ENCODE data around the gene DGKI. TPM values are rescaled to one million over a fixed set of nuclear protein-coding genes. Genes with fewer than 3 reads are reported as not detected.

The DGKI gene
- total RNA-seq, 4 donors from 2014 or later: 0.02 to 1.8 (median 0.07) TPM; not detected in 1

DNA sequence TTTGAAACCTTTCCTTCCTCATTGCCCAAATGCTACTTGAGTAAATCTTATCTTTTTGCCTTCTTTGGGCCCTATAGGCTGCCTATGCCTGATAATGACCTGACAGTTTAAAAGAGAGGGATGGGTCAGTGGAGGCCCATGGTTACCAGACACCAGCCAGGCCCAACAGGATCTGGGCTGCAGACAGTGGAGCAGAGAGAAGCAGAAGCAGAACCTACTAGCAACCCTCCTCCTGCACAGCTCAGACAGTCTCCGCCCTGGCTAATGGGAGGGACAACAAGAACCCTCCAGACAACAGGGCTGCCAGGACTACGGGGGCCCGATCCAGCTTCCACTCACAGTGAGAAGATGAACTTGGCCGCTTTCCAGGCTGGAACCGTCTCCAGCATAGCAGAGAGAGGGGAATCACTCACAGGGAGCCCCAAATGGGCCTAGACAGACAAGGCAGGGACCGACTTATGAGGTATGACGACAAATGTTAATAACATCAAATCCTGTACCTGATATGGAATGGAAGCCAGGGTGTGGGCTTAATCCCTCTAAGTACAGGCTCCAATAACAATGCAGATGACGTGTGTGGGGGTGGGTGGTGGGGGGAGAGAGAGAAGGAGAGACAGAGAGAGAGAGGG lies 31.7 kb upstream of the DGKI start:
- ATAC-seq: peak in 1 of 2 donors; percentile 17
- H3K9me3 ChIP-seq: no peaks in the 10 kb centered on the region
- no peak for TF ChIP-seq POLR2A (IDR thresholded peaks at IDR 0.05)
- in situ Hi-C loops (cut with MboI; ENCODE audit: low sequenced_read_pairs in 4 of 4) (no loop called here), intact Hi-C loops (cut with DNase I; ENCODE audit: low total_unique reads) (no loop called here)
- H3K4me1 ChIP-seq: peaks cover 30 to 64% of the 10 kb centered on the region in 2 donors
- H3K36me3 ChIP-seq: peaks cover 0 to 25% of the 10 kb centered on the region in 2 donors
- H3K27ac ChIP-seq: peak overlapping the region; percentile 68 to 81 (median 72)
- peak in 1 of 2 donors; percentile 58 for DNase-seq
- H3K4me3 ChIP-seq: no peak overlapping the region
- H3K27me3 ChIP-seq: no peaks in the 10 kb centered on the region

DNA sequence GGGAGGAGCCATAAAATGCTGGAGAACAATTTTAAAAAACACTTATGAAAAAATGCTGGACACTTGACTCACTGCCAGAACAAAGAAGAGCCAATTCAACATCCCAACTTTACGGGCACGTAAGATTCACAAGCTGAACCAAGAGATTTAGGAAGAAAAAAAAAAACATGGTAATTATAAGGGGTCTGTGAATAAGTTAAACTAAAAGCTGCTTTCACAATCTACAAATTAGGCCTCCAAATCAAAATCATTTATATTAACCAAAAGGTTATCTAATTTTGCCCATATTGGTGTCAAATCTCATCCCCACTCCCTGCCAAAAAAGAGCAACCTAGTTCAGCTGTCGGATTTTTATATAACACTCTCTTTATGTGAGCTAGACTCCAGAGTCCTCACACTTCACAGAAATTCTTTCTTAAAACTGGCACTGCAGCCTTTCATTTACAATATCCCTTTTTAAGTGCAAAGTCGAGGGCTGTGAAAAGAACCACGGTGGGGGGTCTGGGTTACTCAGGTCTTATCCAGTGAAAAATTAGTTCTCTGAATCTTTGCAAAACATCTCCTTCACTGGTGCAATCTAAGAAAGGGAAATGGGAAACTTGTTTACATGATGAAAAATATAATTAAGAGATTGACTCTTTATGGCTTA lies 30.4 kb upstream of the DGKI start:
- in situ Hi-C loops (cut with MboI; ENCODE audit: low sequenced_read_pairs in 4 of 4): no loop called here
- Histone ChIP-seq H3K27ac (peak overlapping the region in 3 of 4 donors; percentile 7 to 81 (median 68)), H3K4me3 (no peak overlapping the region), H3K36me3 (peaks cover 0 to 24% of the 10 kb centered on the region in 2 donors), H3K4me1 (peaks cover 35 to 62% of the 10 kb centered on the region in 2 donors), H3K27me3 (no peaks in the 10 kb centered on the region), H3K9me3 (no peaks in the 10 kb centered on the region)
- TF ChIP-seq, protein P1, sequence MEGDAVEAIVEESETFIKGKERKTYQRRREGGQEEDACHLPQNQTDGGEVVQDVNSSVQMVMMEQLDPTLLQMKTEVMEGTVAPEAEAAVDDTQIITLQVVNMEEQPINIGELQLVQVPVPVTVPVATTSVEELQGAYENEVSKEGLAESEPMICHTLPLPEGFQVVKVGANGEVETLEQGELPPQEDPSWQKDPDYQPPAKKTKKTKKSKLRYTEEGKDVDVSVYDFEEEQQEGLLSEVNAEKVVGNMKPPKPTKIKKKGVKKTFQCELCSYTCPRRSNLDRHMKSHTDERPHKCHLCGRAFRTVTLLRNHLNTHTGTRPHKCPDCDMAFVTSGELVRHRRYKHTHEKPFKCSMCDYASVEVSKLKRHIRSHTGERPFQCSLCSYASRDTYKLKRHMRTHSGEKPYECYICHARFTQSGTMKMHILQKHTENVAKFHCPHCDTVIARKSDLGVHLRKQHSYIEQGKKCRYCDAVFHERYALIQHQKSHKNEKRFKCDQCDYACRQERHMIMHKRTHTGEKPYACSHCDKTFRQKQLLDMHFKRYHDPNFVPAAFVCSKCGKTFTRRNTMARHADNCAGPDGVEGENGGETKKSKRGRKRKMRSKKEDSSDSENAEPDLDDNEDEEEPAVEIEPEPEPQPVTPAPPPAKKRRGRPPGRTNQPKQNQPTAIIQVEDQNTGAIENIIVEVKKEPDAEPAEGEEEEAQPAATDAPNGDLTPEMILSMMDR (IDR thresholded peaks at IDR 0.05 in 4 of 5, conservative IDR thresholded peaks at IDR 0.05 in 1 of 5): no peak
- no peak for TF ChIP-seq POLR2A (IDR thresholded peaks at IDR 0.05)
- intact Hi-C loops (cut with DNase I; ENCODE audit: low total_unique reads): no loop called here
- DNase-seq (no peak), ATAC-seq (no peak)

DNA sequence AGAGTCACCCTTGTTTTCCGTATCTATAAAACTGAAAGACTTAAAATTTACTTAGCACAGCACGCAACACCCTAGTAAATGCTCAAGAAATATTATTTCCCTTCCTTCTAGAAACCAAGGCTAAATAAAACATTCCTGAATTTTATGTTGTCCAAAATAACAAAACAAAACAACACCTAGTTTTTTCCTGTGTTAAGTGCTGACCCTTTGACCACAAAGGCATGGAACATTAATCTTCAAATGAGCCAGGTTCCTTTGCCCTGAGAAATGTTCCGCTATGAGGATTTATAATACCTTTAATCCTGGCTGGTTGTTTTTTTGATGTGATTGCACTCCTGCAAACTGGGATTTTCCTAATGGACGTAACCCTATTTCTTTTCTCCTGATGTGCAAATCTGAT lies 29.0 kb upstream of the DGKI start:
- peak overlapping the region in 2 of 4 donors; percentile 90 to 91 for H3K27ac ChIP-seq

DNA sequence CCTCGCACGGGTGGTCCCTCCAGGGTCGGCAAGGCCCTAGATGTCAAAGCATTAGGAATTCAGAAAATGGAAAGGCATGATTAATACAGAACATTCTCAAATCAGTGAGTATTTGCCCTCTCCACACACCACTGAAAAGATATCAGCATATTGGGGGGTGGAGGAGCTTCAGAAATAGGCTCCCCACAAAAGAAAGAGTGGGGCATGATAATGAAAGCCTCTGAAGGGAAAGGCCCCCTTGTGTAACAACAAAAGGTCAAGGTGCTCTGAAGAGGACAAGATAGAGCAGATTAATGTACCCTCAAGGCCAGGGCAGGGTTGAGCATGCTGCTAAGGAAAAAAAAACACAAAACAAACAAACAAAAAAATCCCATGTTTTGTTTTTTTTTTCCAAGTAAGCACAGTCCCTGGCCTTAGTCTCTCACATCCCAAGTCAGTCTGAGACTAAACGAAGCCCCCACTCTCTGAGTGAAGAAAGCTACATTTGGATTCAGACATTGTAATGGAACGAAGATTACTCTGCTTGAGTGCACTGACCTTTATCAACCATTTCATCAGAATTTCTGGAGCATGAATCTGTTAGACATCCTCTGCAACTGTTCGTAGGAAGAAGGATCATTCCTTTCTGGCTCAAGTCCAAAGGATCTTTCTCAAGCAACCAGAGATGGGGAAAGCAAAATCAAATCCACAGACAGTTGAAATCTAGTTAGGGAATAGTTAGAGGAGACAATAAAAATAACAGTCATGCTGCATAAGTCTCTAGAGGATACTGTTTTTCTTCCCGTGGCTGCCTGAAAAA lies 27.4 kb upstream of the DGKI start:
- no peak overlapping the region for H3K4me3 ChIP-seq
- no peak for TF ChIP-seq POLR2A (IDR thresholded peaks at IDR 0.05)
- TF ChIP-seq, protein P1 (IDR thresholded peaks at IDR 0.05 in 4 of 5, conservative IDR thresholded peaks at IDR 0.05 in 1 of 5): no peak
- intact Hi-C loops (cut with DNase I; ENCODE audit: low total_unique reads) (no loop called here), in situ Hi-C loops (cut with MboI; ENCODE audit: low sequenced_read_pairs in 4 of 4) (no loop called here)
- H3K9me3 ChIP-seq: no peaks in the 10 kb centered on the region
- ATAC-seq: peak; percentile 7 to 19
- H3K27me3 ChIP-seq: no peaks in the 10 kb centered on the region
- H3K36me3 ChIP-seq: no peaks in the 10 kb centered on the region
- DNase-seq: no peak
- peaks cover 34 to 69% of the 10 kb centered on the region in 2 donors for H3K4me1 ChIP-seq
- peak overlapping the region; percentile 61 to 91 (median 89) for H3K27ac ChIP-seq

More for the DNA sequence above, 29.0 kb upstream of the DGKI start:
- H3K27me3 ChIP-seq: no peaks in the 10 kb centered on the region
- no peaks in the 10 kb centered on the region for H3K9me3 ChIP-seq
- DNase-seq: no peak
- in situ Hi-C loops (cut with MboI; ENCODE audit: low sequenced_read_pairs in 4 of 4): no loop called here
- intact Hi-C loops (cut with DNase I; ENCODE audit: low total_unique reads): no loop called here
- TF ChIP-seq POLR2A (IDR thresholded peaks at IDR 0.05): no peak
- TF ChIP-seq, protein P1 (IDR thresholded peaks at IDR 0.05 in 4 of 5, conservative IDR thresholded peaks at IDR 0.05 in 1 of 5): no peak
- H3K4me1 ChIP-seq: peaks cover 41 to 68% of the 10 kb centered on the region in 2 donors
- H3K36me3 ChIP-seq: peaks cover 0 to 11% of the 10 kb centered on the region in 2 donors
- ATAC-seq: no peak
- no peak overlapping the region for H3K4me3 ChIP-seq

DNA sequence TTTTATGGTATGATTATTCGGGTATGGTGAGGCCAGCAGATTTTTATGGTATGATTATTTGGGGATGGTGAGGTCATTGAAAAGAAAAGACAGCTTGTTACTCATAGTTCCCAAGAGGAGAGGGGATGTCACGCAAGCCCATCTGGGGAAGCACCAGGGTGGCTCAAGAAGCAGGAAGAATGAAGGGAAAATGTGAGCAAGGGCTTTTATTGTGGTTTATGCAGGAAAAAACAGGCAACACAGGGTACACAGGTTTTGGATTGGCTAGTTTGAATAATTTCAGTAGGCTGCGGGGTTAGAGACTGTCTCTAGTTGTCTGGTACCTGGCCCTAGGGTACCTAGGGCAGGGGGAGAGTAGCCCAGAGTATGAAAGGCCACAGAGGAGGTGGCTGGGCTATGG lies 26.8 kb upstream of the DGKI start:
- Histone ChIP-seq H3K4me3 (no peak overlapping the region), H3K36me3 (no peaks in the 10 kb centered on the region), H3K4me1 (peaks cover 28 to 63% of the 10 kb centered on the region in 2 donors), H3K27ac (peak overlapping the region; percentile 61 to 91 (median 89)), H3K27me3 (no peaks in the 10 kb centered on the region), H3K9me3 (no peaks in the 10 kb centered on the region)
- intact Hi-C loops (cut with DNase I; ENCODE audit: low total_unique reads): no loop called here
- TF ChIP-seq, protein P1 (IDR thresholded peaks at IDR 0.05 in 4 of 5, conservative IDR thresholded peaks at IDR 0.05 in 1 of 5): no peak
- TF ChIP-seq POLR2A (IDR thresholded peaks at IDR 0.05): no peak
- DNase-seq (no peak), ATAC-seq (no peak)
- in situ Hi-C loops (cut with MboI; ENCODE audit: low sequenced_read_pairs in 4 of 4): no loop called here
